ENCODE measurements around the gene UBR3. TPM values are rescaled to one million over a fixed set of nuclear protein-coding genes. Genes with fewer than 3 reads are reported as not detected.
"Not testable (repeated sequence)": the region's sequence is repeated elsewhere in the genome, so short reads cannot be mapped to it uniquely, and the experiment has no call there.

Gene UBR3
- polyA plus RNA-seq, 1 donor from 2014 or later, result 75.2 TPM

- Histone ChIP-seq H3K4me2 (ENCODE audit: low read length) (no peak overlapping the region), H3K9ac (ENCODE audit: low read length) (no peak overlapping the region), H4K20me1 (ENCODE audit: insufficient read depth) (no peaks in the 10 kb centered on the region), H2AFZ (ENCODE audit: low read depth, low read length) (no peak overlapping the region), H3K9me3 (ENCODE audit: low read length) (no peaks in the 10 kb centered on the region), H3K4me3 (ENCODE audit: low read length) (no peak overlapping the region), H3F3A (ENCODE audit: insufficient read depth, low read length, poor library complexity, severe bottlenecking) (no peaks in the 10 kb centered on the region), H3K27ac (ENCODE audit: low read length) (no peak overlapping the region), H3K79me2 (replicated peaks; ENCODE audit: insufficient read depth, low read length) (peaks cover 16% of the 10 kb centered on the region), H3K9me2 (ENCODE audit: insufficient read depth, low read length) (no peaks in the 10 kb centered on the region), H3K27me3 (ENCODE audit: insufficient read depth, low read depth, low read length) (no peaks in the 10 kb centered on the region), H3K36me3 (ENCODE audit: insufficient read depth, low read length) (no peaks in the 10 kb centered on the region)
- TF ChIP-seq EZH2 (IDR thresholded peaks at IDR 0.05; ENCODE audit: borderline replicate concordance, insufficient read depth, low read length, poor library complexity, severe bottlenecking) (no peak), SMC3 (conservative IDR thresholded peaks at IDR 0.05; ENCODE audit: poor library complexity) (no peak), POLR2AphosphoS5 (IDR thresholded peaks at IDR 0.05) (no peak), TAF1 (IDR thresholded peaks at IDR 0.05; ENCODE audit: low read depth) (no peak), MXI1 (conservative IDR thresholded peaks at IDR 0.05; ENCODE audit: poor library complexity, severe bottlenecking) (no peak), RAD21 (conservative IDR thresholded peaks at IDR 0.05) (no peak), EP300 (conservative IDR thresholded peaks at IDR 0.05; ENCODE audit: poor library complexity, severe bottlenecking) (no peak)
- TF ChIP-seq, protein P1, sequence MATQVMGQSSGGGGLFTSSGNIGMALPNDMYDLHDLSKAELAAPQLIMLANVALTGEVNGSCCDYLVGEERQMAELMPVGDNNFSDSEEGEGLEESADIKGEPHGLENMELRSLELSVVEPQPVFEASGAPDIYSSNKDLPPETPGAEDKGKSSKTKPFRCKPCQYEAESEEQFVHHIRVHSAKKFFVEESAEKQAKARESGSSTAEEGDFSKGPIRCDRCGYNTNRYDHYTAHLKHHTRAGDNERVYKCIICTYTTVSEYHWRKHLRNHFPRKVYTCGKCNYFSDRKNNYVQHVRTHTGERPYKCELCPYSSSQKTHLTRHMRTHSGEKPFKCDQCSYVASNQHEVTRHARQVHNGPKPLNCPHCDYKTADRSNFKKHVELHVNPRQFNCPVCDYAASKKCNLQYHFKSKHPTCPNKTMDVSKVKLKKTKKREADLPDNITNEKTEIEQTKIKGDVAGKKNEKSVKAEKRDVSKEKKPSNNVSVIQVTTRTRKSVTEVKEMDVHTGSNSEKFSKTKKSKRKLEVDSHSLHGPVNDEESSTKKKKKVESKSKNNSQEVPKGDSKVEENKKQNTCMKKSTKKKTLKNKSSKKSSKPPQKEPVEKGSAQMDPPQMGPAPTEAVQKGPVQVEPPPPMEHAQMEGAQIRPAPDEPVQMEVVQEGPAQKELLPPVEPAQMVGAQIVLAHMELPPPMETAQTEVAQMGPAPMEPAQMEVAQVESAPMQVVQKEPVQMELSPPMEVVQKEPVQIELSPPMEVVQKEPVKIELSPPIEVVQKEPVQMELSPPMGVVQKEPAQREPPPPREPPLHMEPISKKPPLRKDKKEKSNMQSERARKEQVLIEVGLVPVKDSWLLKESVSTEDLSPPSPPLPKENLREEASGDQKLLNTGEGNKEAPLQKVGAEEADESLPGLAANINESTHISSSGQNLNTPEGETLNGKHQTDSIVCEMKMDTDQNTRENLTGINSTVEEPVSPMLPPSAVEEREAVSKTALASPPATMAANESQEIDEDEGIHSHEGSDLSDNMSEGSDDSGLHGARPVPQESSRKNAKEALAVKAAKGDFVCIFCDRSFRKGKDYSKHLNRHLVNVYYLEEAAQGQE (IDR thresholded peaks at IDR 0.05; ENCODE audit: borderline replicate concordance), result no peak
- TF ChIP-seq, protein P2, sequence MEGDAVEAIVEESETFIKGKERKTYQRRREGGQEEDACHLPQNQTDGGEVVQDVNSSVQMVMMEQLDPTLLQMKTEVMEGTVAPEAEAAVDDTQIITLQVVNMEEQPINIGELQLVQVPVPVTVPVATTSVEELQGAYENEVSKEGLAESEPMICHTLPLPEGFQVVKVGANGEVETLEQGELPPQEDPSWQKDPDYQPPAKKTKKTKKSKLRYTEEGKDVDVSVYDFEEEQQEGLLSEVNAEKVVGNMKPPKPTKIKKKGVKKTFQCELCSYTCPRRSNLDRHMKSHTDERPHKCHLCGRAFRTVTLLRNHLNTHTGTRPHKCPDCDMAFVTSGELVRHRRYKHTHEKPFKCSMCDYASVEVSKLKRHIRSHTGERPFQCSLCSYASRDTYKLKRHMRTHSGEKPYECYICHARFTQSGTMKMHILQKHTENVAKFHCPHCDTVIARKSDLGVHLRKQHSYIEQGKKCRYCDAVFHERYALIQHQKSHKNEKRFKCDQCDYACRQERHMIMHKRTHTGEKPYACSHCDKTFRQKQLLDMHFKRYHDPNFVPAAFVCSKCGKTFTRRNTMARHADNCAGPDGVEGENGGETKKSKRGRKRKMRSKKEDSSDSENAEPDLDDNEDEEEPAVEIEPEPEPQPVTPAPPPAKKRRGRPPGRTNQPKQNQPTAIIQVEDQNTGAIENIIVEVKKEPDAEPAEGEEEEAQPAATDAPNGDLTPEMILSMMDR (IDR thresholded peaks at IDR 0.05; ENCODE audit: poor library complexity, severe bottlenecking), result no peak
These were observed 13.5 kb downstream of the UBR3 start for GRCh38 chr2:169840747-169841142.

DNA sequence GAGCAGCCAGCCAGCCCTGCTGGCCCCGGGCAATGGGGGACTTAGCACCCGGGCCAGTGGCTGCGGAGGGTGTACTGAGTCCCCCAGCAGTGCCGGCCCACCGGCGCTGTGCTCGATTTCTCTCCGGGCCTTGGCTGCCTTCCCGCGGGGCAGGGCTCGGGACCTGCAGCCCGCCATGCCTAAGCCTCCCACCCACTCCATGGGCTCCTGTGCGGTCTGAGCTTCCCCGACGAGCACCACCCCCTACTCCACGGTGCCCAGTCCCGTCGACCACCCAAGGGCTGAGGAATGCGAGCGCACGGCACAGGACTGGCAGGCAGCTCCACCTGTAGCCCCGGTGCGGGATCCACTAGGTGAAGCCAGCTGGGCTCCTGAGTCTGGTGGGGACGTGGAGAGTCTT, 14.4 kb downstream of the UBR3 start:
- H3K36me3 ChIP-seq (ENCODE audit: insufficient read depth, low read length); H4K20me1 ChIP-seq (ENCODE audit: insufficient read depth); H3K27me3 ChIP-seq (ENCODE audit: insufficient read depth, low read depth, low read length); H3F3A ChIP-seq (ENCODE audit: insufficient read depth, low read length, poor library complexity, severe bottlenecking); H3K9me2 ChIP-seq (ENCODE audit: insufficient read depth, low read length); H3K9me3 ChIP-seq (ENCODE audit: low read length); H2AFZ ChIP-seq (ENCODE audit: low read depth, low read length); H3K9ac ChIP-seq (ENCODE audit: low read length); H3K27ac ChIP-seq (ENCODE audit: low read length); H3K4me3 ChIP-seq (ENCODE audit: low read length); H3K4me2 ChIP-seq (ENCODE audit: low read length): not testable (repeated sequence)
- H3K79me2 ChIP-seq (replicated peaks; ENCODE audit: insufficient read depth, low read length), result peaks cover 18% of the 10 kb centered on the region

DNA sequence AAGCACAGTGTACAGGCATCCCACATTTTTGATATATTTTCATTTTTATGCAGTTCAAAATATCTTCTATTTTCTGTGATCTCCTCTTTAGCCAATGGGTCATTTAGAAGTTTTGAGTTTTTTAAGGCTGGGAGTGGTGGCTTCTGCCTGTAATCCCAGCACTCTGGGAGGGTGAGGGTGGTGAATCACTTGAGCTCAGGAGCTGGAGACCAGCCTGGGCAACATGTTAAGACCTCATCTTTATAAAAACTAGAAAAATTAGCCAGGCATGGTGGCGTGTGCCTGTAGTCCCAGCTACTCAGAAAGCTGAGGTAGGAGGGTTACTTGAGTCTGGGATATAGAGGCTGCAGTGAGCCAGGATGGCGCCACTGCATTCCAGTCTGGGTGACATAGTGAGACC, 17.8 kb downstream of the UBR3 start:
- H3K4me3 ChIP-seq (ENCODE audit: low read length), result no peak overlapping the region
- no peak overlapping the region for H2AFZ ChIP-seq (ENCODE audit: low read depth, low read length)
- no peaks in the 10 kb centered on the region for H3K9me2 ChIP-seq (ENCODE audit: insufficient read depth, low read length)
- H3K79me2 ChIP-seq (replicated peaks; ENCODE audit: insufficient read depth, low read length), result peaks cover 25% of the 10 kb centered on the region
- no peaks in the 10 kb centered on the region for H3F3A ChIP-seq (ENCODE audit: insufficient read depth, low read length, poor library complexity, severe bottlenecking)
- H3K4me2 ChIP-seq (ENCODE audit: low read length), result no peak overlapping the region
- H4K20me1 ChIP-seq (ENCODE audit: insufficient read depth), result no peaks in the 10 kb centered on the region
- TF ChIP-seq POLR2AphosphoS5 (IDR thresholded peaks at IDR 0.05), result no peak
- no peak for TF ChIP-seq TAF1 (IDR thresholded peaks at IDR 0.05; ENCODE audit: low read depth)
- TF ChIP-seq, protein P2 (IDR thresholded peaks at IDR 0.05; ENCODE audit: poor library complexity, severe bottlenecking), result no peak
- no peak for TF ChIP-seq RAD21 (conservative IDR thresholded peaks at IDR 0.05)
- TF ChIP-seq, protein P1 (IDR thresholded peaks at IDR 0.05; ENCODE audit: borderline replicate concordance), result no peak
- no peak for TF ChIP-seq MXI1 (conservative IDR thresholded peaks at IDR 0.05; ENCODE audit: poor library complexity, severe bottlenecking)
- no peak for TF ChIP-seq EZH2 (IDR thresholded peaks at IDR 0.05; ENCODE audit: borderline replicate concordance, insufficient read depth, low read length, poor library complexity, severe bottlenecking)
- no peak for TF ChIP-seq SMC3 (conservative IDR thresholded peaks at IDR 0.05; ENCODE audit: poor library complexity)
- TF ChIP-seq EP300 (conservative IDR thresholded peaks at IDR 0.05; ENCODE audit: poor library complexity, severe bottlenecking), result no peak
- no peak overlapping the region for H3K9ac ChIP-seq (ENCODE audit: low read length)
- H3K27ac ChIP-seq (ENCODE audit: low read length), result no peak overlapping the region
- no peaks in the 10 kb centered on the region for H3K27me3 ChIP-seq (ENCODE audit: insufficient read depth, low read depth, low read length)
- H3K36me3 ChIP-seq (ENCODE audit: insufficient read depth, low read length), result no peaks in the 10 kb centered on the region
- H3K9me3 ChIP-seq (ENCODE audit: low read length), result no peaks in the 10 kb centered on the region
